Neural cell (in vitro differentiated cells): ENCODE results near the gene WIPF3. TPM values are rescaled to one million over a fixed set of nuclear protein-coding genes. Genes with fewer than 3 reads are reported as not detected.

ENCODE experiments used
- H2AFZ ChIP-seq: fragments of 200-600, 300-800 bp; sonication (generic), shearing (Covaris generic); 2 replicates; pipeline ENCODE4 v1.6.0; 2014; ENCODE audit warnings: low read depth, mild to moderate bottlenecking, antibody characterized with exemption, low read length, moderate library complexity
- H3F3A ChIP-seq: fragments of 200-600 bp; shearing (Covaris generic); 2 replicates; pipeline ENCODE4 v1.6.1; 2016; ENCODE audit warnings: mild to moderate bottlenecking, moderate library complexity, mixed read lengths, antibody characterized with exemption, low read length; ENCODE audit not compliant: insufficient read depth, poor library complexity, severe bottlenecking
- H3K27ac ChIP-seq: fragments of 200-600, 300-800 bp; sonication (generic), shearing (Covaris generic); 2 replicates; pipeline ENCODE4 v1.5.1; 2014; ENCODE audit warnings: mild to moderate bottlenecking, low read length, moderate library complexity
- H3K27me3 ChIP-seq: fragments of 300-800, 200-600 bp; sonication (generic), shearing (Covaris generic); 2 replicates; pipeline ENCODE4 v1.6.0; 2014; ENCODE audit warnings: mild to moderate bottlenecking, low read depth, low read length, moderate library complexity; ENCODE audit not compliant: insufficient read depth
- H3K36me3 ChIP-seq: fragments of 300-800, 200-600 bp; sonication (generic), shearing (Covaris generic); 2 replicates; pipeline ENCODE4 v1.5.1; 2014; ENCODE audit warnings: mild to moderate bottlenecking, antibody characterized with exemption, low read length, moderate library complexity; ENCODE audit not compliant: insufficient read depth
- H3K4me2 ChIP-seq: fragments of 300-800, 200-600 bp; sonication (generic), shearing (Covaris generic); 2 replicates; pipeline ENCODE4 v1.6.0; 2014; ENCODE audit warnings: mild to moderate bottlenecking, low read length
- H3K4me3 ChIP-seq: fragments of 300-800, 200-600 bp; sonication (generic), shearing (Covaris generic); 2 replicates; pipeline ENCODE4 v1.5.1; 2014; ENCODE audit warnings: mild to moderate bottlenecking, low read length, moderate library complexity
- H3K79me2 ChIP-seq: fragments of 200-600 bp; shearing (Covaris generic); replicated peaks from 2 replicates; pipeline ENCODE4 v1.6.0; 2014; ENCODE audit warnings: mild to moderate bottlenecking, low read length, moderate library complexity; ENCODE audit not compliant: insufficient read depth
- H3K9ac ChIP-seq: fragments of 300-800, 200-600 bp; sonication (generic), shearing (Covaris generic); 2 replicates; pipeline ENCODE4 v1.6.1; 2016; ENCODE audit warnings: mild to moderate bottlenecking, low read length, mixed read lengths
- H3K9me2 ChIP-seq: fragments of 200-600 bp; shearing (Covaris generic); 2 replicates; pipeline ENCODE4 v1.6.1; 2016; ENCODE audit warnings: mild to moderate bottlenecking, low read length, mixed read lengths; ENCODE audit not compliant: insufficient read depth
- H3K9me3 ChIP-seq: fragments of 200-600, 300-800 bp; sonication (generic), shearing (Covaris generic); 2 replicates; pipeline ENCODE4 v1.6.1; 2016; ENCODE audit warnings: mild to moderate bottlenecking, mixed run types, low read length, moderate library complexity, mixed read lengths
- H4K20me1 ChIP-seq: fragments of 200-600 bp; shearing (Covaris generic); 2 replicates; pipeline ENCODE4 v1.6.1; 2016; ENCODE audit warnings: mild to moderate bottlenecking, mixed run types; ENCODE audit not compliant: insufficient read depth
- EP300 ChIP-seq: fragments of 450-650 bp; conservative IDR thresholded peaks from 2 replicates; pipeline ENCODE4 v1.6.1; 2014; ENCODE audit warnings: antibody characterized with exemption, mild to moderate bottlenecking, moderate library complexity; ENCODE audit not compliant: poor library complexity, severe bottlenecking
- EZH2 ChIP-seq: fragments of 200-600, 300-800 bp; shearing (Covaris generic), sonication (generic); IDR thresholded peaks from 2 replicates; pipeline ENCODE4 v1.6.1; 2014; ENCODE audit warnings: antibody characterized with exemption, low read length, borderline replicate concordance, mild to moderate bottlenecking; ENCODE audit not compliant: insufficient read depth, poor library complexity, severe bottlenecking
- POLR2AphosphoS5 ChIP-seq: IDR thresholded peaks from 2 replicates; pipeline ENCODE4 v1.6.1; 2012
- RAD21 ChIP-seq: fragments of 450-650 bp; conservative IDR thresholded peaks from 2 replicates; pipeline ENCODE4 v1.6.1; 2014; ENCODE audit warnings: antibody characterized with exemption, mild to moderate bottlenecking, moderate library complexity
- polyA plus RNA-seq: library from polyadenylated mRNA; depleted of rRNA; stranded (reverse); fragments of >200 nt; gene quantifications from 2 replicates; pipeline ENCODE4 v1.2.3, GENCODE V29; 2014
- TF ChIP-seq, protein P1 (sequence below): IDR thresholded peaks from 2 replicates; pipeline ENCODE4 v1.6.1; 2012; ENCODE audit warnings: borderline replicate concordance
- TF ChIP-seq, protein P2 (sequence below): fragments of 450-650 bp; IDR thresholded peaks from 2 replicates; pipeline ENCODE4 v1.5.1; 2014; ENCODE audit warnings: antibody characterized with exemption, mild to moderate bottlenecking, moderate library complexity; ENCODE audit not compliant: poor library complexity, severe bottlenecking

WIPF3 gene
- polyA plus RNA-seq, 1 donor from 2014 or later: 3.8 TPM

DNA sequence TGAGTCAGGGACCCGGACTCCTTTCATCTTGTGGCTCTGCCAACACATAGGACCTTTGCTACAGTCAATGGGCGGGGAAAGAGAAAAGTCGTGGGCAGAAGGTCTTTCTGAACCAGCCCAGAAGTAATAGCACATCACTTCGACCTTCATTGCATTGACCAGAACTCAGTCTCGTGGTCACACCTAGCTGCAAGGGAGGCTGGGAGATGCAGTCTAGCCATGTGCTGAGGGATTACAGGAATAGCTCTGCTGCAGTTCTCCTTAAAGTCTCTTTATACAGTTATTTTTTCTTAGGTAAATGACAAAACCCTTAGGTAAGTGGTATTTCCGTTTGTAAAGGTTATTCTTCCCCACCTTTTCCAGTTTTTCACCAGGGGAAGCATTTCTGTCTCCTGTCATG is 25.4 kb downstream of the WIPF3 start:
- Histone ChIP-seq H2AFZ (no peak overlapping the region), H3K4me3 (no peak overlapping the region), H4K20me1 (no peaks in the 10 kb centered on the region), H3K4me2 (no peak overlapping the region), H3F3A (no peaks in the 10 kb centered on the region), H3K36me3 (no peaks in the 10 kb centered on the region), H3K79me2 (no peaks in the 10 kb centered on the region), H3K9ac (no peak overlapping the region), H3K9me2 (no peaks in the 10 kb centered on the region), H3K27me3 (no peaks in the 10 kb centered on the region), H3K27ac (no peak overlapping the region), H3K9me3 (no peaks in the 10 kb centered on the region)
- TF ChIP-seq EZH2 (no peak), RAD21 (no peak), POLR2AphosphoS5 (no peak)
- TF ChIP-seq, protein P1, sequence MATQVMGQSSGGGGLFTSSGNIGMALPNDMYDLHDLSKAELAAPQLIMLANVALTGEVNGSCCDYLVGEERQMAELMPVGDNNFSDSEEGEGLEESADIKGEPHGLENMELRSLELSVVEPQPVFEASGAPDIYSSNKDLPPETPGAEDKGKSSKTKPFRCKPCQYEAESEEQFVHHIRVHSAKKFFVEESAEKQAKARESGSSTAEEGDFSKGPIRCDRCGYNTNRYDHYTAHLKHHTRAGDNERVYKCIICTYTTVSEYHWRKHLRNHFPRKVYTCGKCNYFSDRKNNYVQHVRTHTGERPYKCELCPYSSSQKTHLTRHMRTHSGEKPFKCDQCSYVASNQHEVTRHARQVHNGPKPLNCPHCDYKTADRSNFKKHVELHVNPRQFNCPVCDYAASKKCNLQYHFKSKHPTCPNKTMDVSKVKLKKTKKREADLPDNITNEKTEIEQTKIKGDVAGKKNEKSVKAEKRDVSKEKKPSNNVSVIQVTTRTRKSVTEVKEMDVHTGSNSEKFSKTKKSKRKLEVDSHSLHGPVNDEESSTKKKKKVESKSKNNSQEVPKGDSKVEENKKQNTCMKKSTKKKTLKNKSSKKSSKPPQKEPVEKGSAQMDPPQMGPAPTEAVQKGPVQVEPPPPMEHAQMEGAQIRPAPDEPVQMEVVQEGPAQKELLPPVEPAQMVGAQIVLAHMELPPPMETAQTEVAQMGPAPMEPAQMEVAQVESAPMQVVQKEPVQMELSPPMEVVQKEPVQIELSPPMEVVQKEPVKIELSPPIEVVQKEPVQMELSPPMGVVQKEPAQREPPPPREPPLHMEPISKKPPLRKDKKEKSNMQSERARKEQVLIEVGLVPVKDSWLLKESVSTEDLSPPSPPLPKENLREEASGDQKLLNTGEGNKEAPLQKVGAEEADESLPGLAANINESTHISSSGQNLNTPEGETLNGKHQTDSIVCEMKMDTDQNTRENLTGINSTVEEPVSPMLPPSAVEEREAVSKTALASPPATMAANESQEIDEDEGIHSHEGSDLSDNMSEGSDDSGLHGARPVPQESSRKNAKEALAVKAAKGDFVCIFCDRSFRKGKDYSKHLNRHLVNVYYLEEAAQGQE: no peak

- Histone ChIP-seq H3K79me2 (no peaks in the 10 kb centered on the region), H3K9me2 (no peaks in the 10 kb centered on the region), H3K4me3 (no peak overlapping the region), H3K36me3 (no peaks in the 10 kb centered on the region), H3K4me2 (no peak overlapping the region), H3K27ac (peak overlapping the region; percentile 57), H3K9ac (no peak overlapping the region), H3K27me3 (no peaks in the 10 kb centered on the region), H4K20me1 (no peaks in the 10 kb centered on the region), H3F3A (no peaks in the 10 kb centered on the region), H2AFZ (no peak overlapping the region), H3K9me3 (no peaks in the 10 kb centered on the region)
- TF ChIP-seq, protein P2, sequence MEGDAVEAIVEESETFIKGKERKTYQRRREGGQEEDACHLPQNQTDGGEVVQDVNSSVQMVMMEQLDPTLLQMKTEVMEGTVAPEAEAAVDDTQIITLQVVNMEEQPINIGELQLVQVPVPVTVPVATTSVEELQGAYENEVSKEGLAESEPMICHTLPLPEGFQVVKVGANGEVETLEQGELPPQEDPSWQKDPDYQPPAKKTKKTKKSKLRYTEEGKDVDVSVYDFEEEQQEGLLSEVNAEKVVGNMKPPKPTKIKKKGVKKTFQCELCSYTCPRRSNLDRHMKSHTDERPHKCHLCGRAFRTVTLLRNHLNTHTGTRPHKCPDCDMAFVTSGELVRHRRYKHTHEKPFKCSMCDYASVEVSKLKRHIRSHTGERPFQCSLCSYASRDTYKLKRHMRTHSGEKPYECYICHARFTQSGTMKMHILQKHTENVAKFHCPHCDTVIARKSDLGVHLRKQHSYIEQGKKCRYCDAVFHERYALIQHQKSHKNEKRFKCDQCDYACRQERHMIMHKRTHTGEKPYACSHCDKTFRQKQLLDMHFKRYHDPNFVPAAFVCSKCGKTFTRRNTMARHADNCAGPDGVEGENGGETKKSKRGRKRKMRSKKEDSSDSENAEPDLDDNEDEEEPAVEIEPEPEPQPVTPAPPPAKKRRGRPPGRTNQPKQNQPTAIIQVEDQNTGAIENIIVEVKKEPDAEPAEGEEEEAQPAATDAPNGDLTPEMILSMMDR: no peak
- peak; percentile 27 for TF ChIP-seq RAD21
- TF ChIP-seq EZH2: no peak
- peak; percentile 19 for TF ChIP-seq EP300
- peak; percentile 14 for TF ChIP-seq POLR2AphosphoS5
- TF ChIP-seq, protein P1: no peak
Observed at GRCh38 chr7:29833929-29834328, 27.6 kb downstream of the WIPF3 start.
